MM.1S (cell line): Measurements from ENCODE around the gene EPHA10.

ENCODE experiments used
- DNase-seq: peaks from one replicate; pipeline ENCODE4 v3.0.0-alpha.2; 2015
- H2AFZ ChIP-seq: fragments of 300-600 bp; sonication (generic); 2 replicates; pipeline ENCODE4 v1.6.0; 2016; ENCODE audit warnings: antibody characterized with exemption, low read length
- H3F3A ChIP-seq: fragments of 300-600 bp; sonication (generic); 2 replicates; pipeline ENCODE4 v1.6.1; 2016; ENCODE audit warnings: mild to moderate bottlenecking, antibody characterized with exemption, low read length, moderate library complexity, mixed read lengths; ENCODE audit not compliant: insufficient read depth
- H3K27ac ChIP-seq: fragments of 300-600 bp; sonication (generic); 2 replicates; pipeline ENCODE4 v1.5.1; 2016; ENCODE audit warnings: mild to moderate bottlenecking, low read length
- H3K27me3 ChIP-seq: fragments of 300-600 bp; sonication (generic); replicated peaks from 2 replicates; pipeline ENCODE4 v1.6.0; 2016; ENCODE audit warnings: low read length; ENCODE audit not compliant: insufficient read depth
- H3K36me3 ChIP-seq: fragments of 300-600 bp; sonication (generic); replicated peaks from 2 replicates; pipeline ENCODE4 v1.6.1; 2016; ENCODE audit warnings: mild to moderate bottlenecking, low read length, mixed read lengths; ENCODE audit not compliant: insufficient read depth
- H3K4me1 ChIP-seq: fragments of 300-600 bp; sonication (generic); 2 replicates; pipeline ENCODE4 v1.6.1; 2016; ENCODE audit warnings: low read length, mixed read lengths
- H3K4me2 ChIP-seq: fragments of 300-600 bp; sonication (generic); 2 replicates; pipeline ENCODE4 v1.6.0; 2016; ENCODE audit warnings: low read depth, low read length
- H3K4me3 ChIP-seq: fragments of 300-600 bp; sonication (generic); 2 replicates; pipeline ENCODE4 v1.5.1; 2016; ENCODE audit warnings: low read length, mixed read lengths
- H3K79me2 ChIP-seq: fragments of 300-600 bp; sonication (generic); 2 replicates; pipeline ENCODE4 v1.6.1; 2016; ENCODE audit warnings: mixed run types, low read length, mixed read lengths
- H3K9ac ChIP-seq: fragments of 300-600 bp; sonication (generic); 2 replicates; pipeline ENCODE4 v1.6.1; 2016; ENCODE audit warnings: low read length, mixed read lengths
- H3K9me2 ChIP-seq: fragments of 300-600 bp; sonication (generic); replicated peaks from 2 replicates; pipeline ENCODE4 v1.6.1; 2016; ENCODE audit warnings: mild to moderate bottlenecking, low read length, mixed read lengths; ENCODE audit not compliant: insufficient read depth
- H3K9me3 ChIP-seq: fragments of 300-600 bp; sonication (generic); replicated peaks from 2 replicates; pipeline ENCODE4 v1.6.1; 2016; ENCODE audit warnings: mild to moderate bottlenecking, low read length, mixed read lengths; ENCODE audit not compliant: insufficient read depth
- H4K20me1 ChIP-seq: fragments of 300-600 bp; sonication (generic); 2 replicates; pipeline ENCODE4 v1.6.1; 2016; ENCODE audit warnings: mild to moderate bottlenecking, low read length, moderate library complexity, mixed read lengths; ENCODE audit not compliant: insufficient read depth
- CTCF ChIP-seq: fragments of 300-600 bp; sonication (generic); IDR thresholded peaks from 2 replicates; pipeline ENCODE4 v1.5.1; 2016; ENCODE audit warnings: antibody characterized with exemption, low read length, mixed read lengths
- EZH2 ChIP-seq: fragments of 300-600 bp; sonication (generic); optimal IDR thresholded peaks from 2 replicates; pipeline ENCODE3; 2017; ENCODE audit warnings: low read depth, mild to moderate bottlenecking, antibody characterized with exemption, low read length, mixed read lengths
- EZH2phosphoT487 ChIP-seq: fragments of 300-600 bp; sonication (generic); IDR thresholded peaks from 2 replicates; pipeline ENCODE4 v1.6.1; 2018; ENCODE audit warnings: antibody characterized with exemption, low read length

The EPHA10 gene

GRCh38 chr1:37765916-37766664 is 1.2 kb upstream of the EPHA10 start:
- Histone ChIP-seq H3K4me3 (peak overlapping the region; percentile 46), H3K36me3 (no peaks in the 10 kb centered on the region), H3K27ac (no peak overlapping the region), H4K20me1 (no peaks in the 10 kb centered on the region), H3F3A (no peaks in the 10 kb centered on the region), H3K9me3 (no peaks in the 10 kb centered on the region), H3K27me3 (peaks cover 51% of the 10 kb centered on the region), H3K9me2 (no peaks in the 10 kb centered on the region), H3K9ac (no peak overlapping the region), H3K4me2 (peak overlapping the region; percentile 67), H3K79me2 (no peaks in the 10 kb centered on the region), H2AFZ (peak overlapping the region; percentile 54), H3K4me1 (peaks cover 7% of the 10 kb centered on the region; the same call in 1 of the 2 replicates)
- peak; percentile 37 for DNase-seq
- TF ChIP-seq CTCF (peak; percentile 40), EZH2phosphoT487 (no peak)

GRCh38 chr1:37764414-37764825 is 500 bp downstream of the EPHA10 start:
- Histone ChIP-seq H2AFZ (no peak overlapping the region), H3K27ac (no peak overlapping the region), H3K27me3 (peaks cover 60% of the 10 kb centered on the region), H3K9ac (no peak overlapping the region), H4K20me1 (no peaks in the 10 kb centered on the region), H3K79me2 (no peaks in the 10 kb centered on the region), H3K4me2 (no peak overlapping the region), H3K36me3 (no peaks in the 10 kb centered on the region), H3F3A (no peaks in the 10 kb centered on the region), H3K9me2 (no peaks in the 10 kb centered on the region), H3K4me3 (no peak overlapping the region), H3K4me1 (peaks cover 7% of the 10 kb centered on the region; the same call in 1 of the 2 replicates), H3K9me3 (no peaks in the 10 kb centered on the region)
- TF ChIP-seq CTCF (no peak), EZH2 (no peak)
- DNase-seq, result peak; percentile 42

- no peaks in the 10 kb centered on the region for H4K20me1 ChIP-seq
- H3K79me2 ChIP-seq, result no peaks in the 10 kb centered on the region
- TF ChIP-seq CTCF, result no peak
- no peak for TF ChIP-seq EZH2phosphoT487
- no peak for TF ChIP-seq EZH2
- H3K9ac ChIP-seq, result no peak overlapping the region
- H2AFZ ChIP-seq, result no peak overlapping the region
- no peaks in the 10 kb centered on the region for H3K9me3 ChIP-seq
- H3K4me1 ChIP-seq, result peaks cover 7% of the 10 kb centered on the region; the same call in 1 of the 2 replicates
- H3F3A ChIP-seq, result no peaks in the 10 kb centered on the region
- DNase-seq, result no peak
- no peak overlapping the region for H3K4me2 ChIP-seq
- no peaks in the 10 kb centered on the region for H3K36me3 ChIP-seq
- H3K4me3 ChIP-seq, result no peak overlapping the region
- peaks cover 60% of the 10 kb centered on the region for H3K27me3 ChIP-seq
- H3K27ac ChIP-seq, result no peak overlapping the region
- no peaks in the 10 kb centered on the region for H3K9me2 ChIP-seq
Measured at GRCh38 chr1:37763791-37764413, 1.0 kb downstream of the EPHA10 start.
